HT1080 (cell line): ENCODE data around the gene ADCYAP1R1. TPM values are rescaled to one million over a fixed set of nuclear protein-coding genes. Genes with fewer than 3 reads are reported as not detected.

Source experiments
- DNase-seq: peaks from one replicate; pipeline ENCODE4 v3.0.0-alpha.2; 2015; ENCODE audit warnings: low read depth
- total RNA-seq: library from RNA; depleted of rRNA; stranded (reverse); fragments of >200 nt; shearing (Covaris generic); gene quantifications from 2 replicates; pipeline ENCODE4 v1.2.3, GENCODE V29; 2014

The ADCYAP1R1 gene
- total RNA-seq, 1 experiment from 2014 or later, result 0.14 TPM

DNA sequence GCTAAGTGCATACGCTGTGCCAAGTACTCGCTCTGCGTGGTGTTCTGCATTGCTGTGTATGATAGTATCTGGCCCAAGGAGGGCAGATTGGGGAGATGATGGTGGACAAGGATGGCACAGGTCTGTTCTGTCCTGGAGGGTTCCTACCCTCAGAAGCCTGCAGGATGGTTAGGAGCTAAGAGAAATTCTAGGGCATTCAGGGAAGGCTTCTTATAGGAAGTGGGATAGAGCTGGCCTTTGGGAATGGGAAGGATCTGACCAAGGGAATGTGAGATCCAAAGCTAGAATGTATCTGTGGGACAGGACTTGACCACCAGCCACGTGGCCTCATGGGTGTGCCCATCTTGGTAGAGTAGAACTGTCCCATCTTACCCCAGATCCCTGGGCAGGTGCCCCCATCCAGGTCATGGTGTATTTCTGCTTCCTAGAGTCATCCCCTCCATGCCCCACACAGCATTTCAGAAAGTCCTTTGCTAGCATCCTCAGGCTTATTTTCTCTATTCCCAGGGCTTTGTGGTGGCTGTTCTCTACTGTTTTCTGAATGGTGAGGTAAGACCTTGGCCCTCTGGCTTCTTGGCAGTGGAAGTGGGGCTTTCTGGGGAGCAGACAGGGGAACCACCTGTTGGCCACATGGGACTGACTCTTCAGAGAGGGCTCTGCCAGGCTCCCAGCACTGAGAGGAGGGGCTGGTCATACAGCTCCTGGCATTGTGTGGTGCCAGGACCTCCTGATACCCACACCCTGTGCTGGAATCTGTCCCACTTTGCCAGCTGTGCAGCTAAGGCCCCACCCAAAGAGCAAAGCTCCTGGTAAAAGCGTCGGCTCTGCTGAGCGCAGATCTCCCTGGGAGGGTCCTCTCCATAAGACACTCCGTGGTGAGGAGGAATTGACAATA is 52.5 kb downstream of the ADCYAP1R1 start:
- no peak for DNase-seq

DNA sequence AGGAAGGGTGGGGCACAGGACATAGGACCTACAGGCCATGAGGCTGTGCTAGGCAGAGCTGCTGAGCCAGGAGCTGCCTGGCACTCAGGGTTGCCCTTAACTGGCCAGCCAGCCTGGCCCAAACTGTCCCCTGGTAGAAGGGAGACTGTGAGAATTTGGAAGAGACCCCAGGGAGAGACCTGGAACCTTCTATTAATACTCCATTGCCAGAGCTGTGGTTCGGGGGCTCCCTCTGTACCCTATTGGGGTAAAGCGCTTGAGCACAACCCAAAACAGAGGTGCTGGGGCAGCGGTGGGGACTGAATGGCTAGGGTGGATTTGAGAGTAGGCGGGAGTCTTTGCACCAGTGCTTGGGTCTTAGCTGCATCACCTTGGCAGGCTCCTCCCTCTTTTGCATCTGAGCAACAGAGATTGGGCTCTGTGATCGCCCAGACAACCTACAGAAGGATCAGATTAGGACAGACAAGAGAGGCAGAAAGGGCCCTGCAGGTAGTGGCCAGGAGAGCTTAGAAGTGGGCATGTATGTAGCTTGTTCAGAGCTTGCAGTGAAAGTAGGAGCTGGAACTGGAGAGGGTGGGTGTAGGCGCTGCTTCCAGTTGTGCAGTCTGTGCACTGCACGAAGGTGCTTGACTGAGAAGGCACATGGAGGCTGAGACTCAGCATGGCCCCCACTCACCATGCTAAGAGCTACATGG is 53.3 kb downstream of the ADCYAP1R1 start:
- DNase-seq, result no peak

DNA sequence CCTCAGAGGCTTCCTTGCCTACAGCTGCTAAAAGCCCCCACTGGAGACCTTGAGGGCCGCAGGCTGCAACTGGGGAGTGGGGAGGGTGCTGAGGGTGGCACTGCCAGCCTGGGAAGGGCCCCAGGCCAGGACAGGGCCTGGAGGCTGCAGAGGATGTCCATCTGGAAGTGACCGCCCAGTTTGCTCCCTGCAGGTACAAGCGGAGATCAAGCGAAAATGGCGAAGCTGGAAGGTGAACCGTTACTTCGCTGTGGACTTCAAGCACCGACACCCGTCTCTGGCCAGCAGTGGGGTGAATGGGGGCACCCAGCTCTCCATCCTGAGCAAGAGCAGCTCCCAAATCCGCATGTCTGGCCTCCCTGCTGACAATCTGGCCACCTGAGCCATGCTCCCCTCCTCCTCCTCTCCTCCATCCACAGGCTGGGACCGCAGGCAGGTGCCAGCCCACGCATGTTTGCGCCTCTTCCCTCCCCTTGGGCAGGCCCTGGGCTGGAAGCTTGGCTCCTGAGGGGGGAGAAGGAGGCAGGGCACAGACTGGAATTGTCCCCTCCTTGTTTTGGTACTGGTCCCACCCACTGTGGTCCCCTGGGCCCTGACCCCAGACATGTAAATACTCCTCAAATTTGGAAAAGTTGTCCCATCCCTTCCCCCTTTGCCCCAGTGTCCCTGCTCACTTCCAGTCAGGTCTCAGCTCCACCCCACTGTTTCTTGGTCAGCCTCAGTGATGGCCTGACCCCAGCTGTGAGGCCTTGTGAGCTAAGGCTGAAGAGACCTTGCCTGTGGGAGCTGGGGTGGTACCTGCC is 54.4 kb downstream of the ADCYAP1R1 start:
- DNase-seq, result no peak

DNA sequence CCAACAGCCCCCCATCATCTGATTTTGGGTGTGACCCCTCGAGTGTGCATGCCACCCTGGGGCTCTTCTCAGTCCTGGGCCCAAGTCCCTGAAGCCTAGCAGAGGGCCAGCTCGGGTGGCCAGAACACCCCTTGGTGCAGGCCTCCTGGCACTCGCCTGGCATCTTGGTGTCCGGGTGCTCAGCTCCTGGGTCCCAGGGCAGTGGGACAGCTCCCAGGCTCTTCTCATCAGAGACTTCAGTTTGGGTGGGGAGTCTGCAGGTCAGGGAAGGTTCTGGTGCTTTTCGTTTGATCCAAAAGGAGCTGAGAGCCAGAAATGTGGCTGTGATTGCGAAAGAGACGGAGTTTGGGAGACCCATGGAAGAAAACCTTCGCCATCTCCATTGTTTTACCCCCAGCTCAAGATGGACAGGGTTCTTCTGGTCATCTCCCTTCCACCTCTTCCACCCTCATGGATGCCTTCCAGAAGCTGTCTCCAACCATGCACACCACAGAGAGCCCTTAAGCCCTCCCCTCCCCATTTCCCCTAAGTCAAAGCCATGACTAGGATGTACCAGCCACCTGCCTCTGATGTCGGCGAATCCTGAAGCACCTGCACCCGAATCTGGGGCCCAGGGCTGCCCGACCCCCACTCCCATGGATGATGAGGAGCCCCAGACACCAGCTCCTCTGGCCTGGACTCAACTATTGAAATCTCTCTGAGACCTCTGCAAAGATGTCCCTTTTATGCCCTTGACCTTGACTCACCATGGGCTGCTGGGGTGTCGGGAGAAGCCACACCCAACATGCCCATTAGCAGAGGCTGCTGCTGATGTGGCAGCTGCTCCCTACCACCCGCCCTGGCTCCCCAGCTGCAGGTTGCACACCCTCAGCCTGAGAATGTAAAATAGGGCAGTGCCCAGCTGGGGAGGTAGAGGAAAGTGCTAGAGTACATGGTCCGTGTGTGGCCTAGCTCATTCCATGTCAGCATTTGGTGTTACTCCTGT is 55.3 kb downstream of the ADCYAP1R1 start:
- DNase-seq, result no peak

DNA sequence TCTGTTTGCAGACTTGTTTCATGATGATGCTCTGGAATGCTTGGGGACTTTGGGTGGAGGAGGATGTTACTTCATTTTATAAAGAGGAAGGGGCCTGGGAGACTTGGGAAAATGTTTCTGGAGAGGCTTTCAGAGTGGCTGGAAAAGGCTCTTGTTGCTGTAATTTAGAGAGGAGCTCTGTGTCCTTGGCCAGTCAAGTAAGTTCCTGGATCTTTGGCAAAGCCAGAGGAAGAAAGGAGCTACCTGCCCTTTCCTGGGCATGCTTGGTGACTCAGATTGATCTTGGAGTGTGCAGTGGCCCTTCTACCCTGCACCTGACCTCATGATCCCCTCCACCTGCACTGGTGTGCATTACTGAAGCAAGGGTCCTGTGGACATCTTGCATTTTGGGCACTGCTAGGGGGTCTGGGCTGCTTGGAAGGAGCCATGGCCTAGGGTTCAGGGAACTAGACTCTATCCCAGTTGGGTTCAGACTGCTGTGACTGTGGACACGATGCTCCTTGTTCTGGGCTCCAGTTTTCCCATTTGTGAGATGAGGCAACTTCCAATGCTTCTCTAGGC is 56.1 kb downstream of the ADCYAP1R1 start:
- no peak for DNase-seq

DNA sequence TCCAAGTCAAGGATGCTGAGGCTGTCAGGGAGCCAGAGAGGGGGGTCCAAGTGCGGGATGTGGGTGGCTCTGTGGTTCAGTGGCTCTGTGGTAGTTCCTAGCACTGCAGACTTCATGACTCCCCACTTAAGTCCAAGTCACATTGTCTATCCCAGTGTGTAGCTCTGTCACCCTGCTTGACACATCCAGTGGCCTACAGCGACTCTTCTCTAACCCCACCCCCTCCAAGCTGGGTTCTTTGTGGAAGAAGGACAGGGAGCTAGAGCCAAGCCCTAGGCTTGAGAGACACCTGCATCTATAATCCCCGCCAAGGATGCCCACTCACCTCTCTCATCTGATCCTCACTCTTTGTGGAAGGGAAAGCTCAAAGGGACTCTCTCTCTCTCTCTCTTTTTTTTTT is 57.6 kb downstream of the ADCYAP1R1 start:
- no peak for DNase-seq

DNA sequence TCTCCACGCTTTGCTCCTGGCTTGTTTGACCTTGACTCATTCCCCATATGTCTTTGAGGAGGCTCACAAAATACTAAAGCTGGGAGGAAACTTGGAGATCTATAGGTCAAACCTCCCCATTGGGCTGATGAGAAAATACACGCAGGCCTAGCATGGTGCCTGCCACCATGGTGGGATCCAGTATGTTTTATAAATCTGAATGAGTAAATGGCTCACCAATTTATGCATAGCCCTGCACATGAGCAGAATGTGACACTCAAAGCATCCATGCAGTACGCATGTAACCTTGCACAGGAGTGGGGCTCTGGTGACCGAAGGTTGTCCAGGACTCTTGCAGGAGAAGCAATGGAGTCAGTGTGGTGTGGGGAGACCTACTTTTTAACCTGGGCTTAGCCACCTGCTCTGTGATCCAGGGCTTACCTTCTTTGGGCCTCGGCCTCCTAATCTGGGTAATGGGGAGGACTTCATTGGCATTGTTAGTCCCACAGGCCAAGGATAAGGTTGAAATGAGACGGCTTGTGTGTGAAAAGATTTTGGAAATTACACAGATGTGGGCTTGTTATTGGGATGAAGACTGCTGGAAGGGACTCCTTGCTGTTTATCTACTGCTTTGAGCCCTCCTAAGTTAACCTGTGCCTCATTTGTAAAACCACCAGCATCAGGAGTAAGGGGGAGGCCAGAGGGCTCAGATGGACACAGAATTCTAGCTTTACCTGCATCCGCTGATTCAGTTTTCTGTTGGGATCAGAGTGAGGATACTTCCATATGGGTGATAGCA is 58.4 kb downstream of the ADCYAP1R1 start:
- DNase-seq, result no peak

DNA sequence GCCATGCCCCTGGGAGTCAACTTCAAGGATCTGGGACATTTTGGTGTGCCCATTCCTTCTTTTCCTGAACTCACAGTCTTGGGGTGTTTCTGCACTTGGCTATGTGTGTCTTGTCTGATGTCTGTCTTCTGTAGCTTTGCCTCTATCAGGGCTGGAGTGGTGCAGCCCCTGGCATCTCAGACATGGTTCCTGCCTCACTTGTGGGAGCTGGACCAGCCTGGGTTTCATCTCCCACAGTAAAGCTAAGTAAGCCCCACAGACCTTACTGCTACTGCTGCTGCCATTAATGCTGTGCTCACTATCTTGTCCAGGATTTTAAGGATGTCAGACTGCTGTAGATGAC is 59.0 kb downstream of the ADCYAP1R1 start:
- no peak for DNase-seq

DNA sequence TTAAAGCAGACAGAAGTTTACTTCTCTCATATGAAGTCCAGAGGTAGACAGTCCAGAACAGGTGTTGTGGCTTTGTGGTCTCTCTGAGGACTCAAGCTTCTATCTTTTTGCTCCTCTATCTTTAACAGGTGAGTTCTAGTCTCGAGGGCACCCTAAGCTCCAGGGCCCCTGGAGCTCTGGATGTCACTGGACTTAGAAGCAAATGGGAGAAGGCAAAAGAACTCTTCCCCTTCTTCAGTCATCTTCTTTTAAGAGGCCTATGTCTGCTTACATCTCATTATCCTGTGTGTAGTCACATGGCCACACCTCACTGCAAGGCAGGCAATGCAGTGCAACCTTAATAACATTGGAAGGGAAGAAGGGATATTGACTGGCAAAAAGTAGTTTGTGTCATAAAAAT is 61.6 kb downstream of the ADCYAP1R1 start:
- no peak for DNase-seq

DNA sequence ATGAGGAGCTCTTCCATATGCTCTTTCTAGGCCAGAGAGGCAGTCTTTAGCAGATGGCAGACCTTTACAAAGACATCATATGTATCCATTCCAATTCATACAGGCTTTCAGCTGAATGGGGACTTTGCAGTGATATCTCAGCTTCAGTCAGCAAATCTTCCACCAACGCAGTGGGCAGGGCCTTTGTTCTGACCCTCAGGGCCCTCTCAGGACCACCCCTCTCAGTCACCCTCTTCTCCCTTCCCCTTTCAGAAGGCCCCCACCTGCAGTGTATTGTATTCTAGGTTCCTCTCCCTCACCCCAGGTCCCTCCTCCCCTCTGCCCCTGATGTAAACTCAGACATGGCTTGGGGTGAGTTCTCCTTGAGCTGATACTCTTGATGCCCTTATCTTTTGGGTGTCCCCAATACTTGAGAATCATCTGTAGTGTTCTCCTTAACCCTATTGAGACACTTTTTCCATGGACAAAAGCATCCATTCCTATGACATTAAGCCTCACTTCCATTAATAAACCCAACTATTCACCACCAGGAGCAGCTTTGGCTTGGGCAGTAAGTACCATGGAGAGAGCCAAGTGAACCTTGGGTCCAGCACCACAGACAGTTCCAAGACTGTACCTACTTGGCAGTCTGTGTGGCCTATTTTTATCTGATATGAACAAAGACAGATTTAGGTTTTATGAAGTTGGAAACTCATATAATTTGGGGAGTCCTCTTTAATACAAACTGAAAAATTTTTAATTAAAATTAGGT is 62.7 kb downstream of the ADCYAP1R1 start:
- DNase-seq, result peak; percentile 10

DNA sequence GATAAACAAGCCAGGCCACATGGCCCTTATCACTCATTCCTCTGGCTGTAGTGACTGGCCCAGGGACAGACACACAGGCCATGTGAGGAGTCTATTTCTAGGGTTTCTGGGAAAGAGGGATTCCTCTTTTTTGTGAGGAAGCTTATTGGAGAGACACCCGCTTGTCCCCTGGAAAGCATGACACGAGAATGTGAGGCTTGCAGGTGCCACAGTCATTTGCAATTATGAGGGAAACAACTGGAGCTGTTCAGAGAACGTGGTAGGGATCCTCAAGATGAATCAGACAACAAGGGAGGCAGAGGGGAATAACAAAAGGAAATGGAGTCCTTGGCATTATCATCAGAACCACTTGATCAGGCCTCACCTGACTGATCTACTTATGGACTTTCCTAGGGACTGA is 64.5 kb downstream of the ADCYAP1R1 start:
- no peak for DNase-seq

DNA sequence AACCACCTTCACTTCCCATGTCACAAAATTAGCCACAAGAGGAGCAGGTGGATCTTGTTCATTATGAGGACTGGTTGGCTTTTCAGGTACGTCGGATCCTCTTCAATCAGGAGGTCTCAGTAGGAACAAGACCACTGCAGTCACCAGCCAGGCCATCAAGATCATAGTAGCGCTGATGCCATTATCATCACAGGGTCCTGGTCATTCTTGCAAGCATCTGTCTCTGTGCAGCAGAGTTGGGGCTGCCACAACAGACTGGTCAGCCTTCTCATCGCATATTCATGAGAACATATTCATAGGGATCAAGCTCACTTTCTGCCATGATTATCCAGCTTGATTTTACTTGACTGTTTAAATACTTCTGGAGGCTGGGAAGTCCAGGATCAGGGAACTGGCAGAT is 67.1 kb downstream of the ADCYAP1R1 start:
- no peak for DNase-seq

DNA sequence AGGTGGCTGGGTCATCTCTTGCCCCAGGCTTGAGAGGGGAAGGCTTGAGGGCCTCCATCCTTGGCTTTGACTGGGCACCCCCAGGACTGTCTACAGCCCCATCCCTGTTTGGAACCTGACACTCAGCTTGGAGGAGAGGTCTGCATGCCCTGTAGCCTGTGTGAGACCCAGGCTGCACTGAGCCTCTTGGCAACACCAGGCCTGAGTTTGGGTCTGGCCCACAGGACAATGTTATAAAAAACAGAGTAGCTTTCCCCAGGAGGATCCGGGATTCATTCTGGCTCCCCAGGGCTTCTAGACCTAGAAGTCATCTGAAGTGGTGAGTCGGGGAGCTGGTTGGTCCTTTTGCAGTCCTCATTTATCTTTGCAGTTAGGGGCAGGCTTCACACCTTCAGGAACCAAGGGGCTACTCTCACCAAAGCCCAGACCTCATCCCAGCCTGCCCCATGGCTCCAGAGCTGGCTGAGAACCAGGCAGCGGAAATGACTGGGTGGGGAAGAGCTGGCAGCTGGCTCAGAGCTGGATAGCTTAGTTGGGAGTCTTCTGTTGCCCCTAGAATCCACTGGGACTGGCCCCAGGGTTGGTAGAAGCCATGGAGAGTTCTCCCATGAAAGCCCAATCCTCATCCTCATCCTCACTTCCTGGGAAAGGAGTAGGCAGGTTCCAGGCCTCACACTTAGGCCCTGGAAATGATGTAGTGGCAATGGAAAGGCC is 68.8 kb downstream of the ADCYAP1R1 start:
- DNase-seq, result peak; percentile 17

DNA sequence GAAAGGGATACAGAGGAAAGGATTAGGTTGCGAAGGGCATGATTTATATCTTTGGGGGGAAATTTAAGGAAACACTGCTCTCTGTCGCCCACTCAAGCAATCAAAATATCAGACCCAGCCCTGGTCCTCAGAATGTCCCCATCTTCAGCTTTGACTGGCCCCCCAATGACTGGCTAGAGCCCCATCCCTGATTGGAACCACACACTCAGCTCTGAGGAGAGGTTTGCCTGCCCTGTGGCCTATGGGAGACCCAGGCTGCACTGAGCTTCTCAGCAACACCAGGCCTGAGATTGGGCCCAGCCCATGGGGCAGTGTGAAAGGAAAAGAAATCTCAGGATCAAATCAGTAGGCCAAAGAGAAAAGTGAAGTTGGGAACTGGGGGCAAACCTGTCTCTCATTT is 69.5 kb downstream of the ADCYAP1R1 start:
- DNase-seq, result no peak

DNA sequence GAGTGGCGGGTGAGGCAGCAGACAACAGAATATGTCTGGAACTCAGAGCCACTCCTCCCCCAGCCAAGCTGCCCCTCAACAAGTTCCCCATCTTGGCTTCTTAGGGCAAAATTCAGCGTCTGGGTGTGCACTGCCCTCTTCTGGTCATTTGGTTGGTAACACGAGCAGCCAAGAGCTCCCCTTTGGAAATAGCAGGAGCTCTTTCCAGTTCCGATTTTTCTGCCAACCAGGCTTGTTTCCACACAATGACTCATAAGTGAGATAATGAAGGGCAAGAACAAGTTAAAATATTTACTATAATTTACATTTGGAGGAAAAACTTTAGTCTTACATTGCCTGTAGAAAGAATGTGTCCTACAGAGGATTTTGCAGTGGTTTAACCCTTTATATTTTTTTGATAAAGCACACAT is 70.5 kb downstream of the ADCYAP1R1 start:
- DNase-seq, result peak; percentile 75

DNA sequence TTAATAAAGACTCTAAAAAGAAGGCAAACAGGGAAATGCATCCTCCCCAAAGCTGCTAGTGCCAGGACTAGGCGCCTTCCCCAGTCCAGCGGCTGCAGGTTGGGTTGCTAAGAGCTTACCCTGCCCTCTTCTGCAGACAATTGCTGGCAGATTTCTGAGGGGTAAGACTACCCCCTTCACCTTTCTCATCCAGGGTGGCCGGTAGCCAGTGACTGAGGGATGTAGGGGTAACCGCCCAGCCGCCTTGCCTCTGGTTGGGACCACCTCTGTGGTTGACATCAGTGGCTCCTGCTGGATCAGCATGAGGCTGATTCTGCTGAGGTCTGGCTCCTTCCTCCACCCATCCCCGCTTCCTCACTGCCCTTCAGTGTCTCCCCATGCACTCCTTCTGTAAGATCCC is 71.2 kb downstream of the ADCYAP1R1 start:
- no peak for DNase-seq

DNA sequence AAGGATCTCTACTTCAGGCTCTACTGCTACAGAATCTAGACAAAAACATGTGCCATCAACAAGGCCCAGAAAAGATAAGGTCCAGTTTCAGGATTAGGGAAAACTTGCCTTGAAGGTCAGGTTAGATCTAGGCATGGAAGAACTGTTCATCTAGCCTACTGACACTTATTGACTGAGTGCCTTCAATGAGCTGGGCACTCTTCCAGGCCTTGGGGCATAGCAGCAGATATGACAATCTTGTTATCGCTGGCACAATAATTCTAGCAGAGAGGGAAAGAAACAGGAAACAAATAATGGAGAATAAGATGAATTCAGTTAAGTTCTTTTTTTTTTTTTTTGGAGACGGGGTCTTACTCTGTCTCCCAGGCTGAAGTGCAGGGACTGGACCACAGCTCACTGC is 71.6 kb downstream of the ADCYAP1R1 start:
- DNase-seq, result no peak

DNA sequence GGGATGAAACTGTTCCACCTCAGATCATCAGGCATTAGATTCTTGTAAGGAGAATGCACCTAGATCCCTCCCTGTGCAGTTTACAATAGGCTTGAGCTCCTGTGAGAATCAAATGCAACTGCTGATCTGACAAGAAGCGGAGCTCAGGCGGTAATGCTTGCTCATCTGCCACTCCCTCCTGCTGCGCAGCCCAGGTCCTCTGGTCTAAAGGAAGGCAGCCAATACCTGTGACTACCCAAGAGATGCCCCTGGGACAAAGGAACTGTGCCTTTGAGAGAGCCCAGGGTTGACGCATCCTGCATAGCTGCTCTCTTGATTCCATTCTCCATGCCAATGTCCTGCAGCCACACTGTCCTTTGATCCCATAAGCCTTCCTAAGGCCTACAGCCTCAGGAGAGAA is 73.1 kb downstream of the ADCYAP1R1 start:
- no peak for DNase-seq
